HTR-8/SVneo (cell line): ENCODE measurements around the gene OR4F17.
"Not testable (repeated sequence)": the region's sequence is repeated elsewhere in the genome, so short reads cannot be mapped to it uniquely, and the experiment has no call there.

Experiments used
- DNase-seq: peaks from one replicate; pipeline ENCODE4 v3.0.0; 2011; ENCODE audit warnings: low spot score, mixed read lengths; ENCODE audit not compliant: insufficient read length
- FAIRE-seq: peaks from 2 replicates; lab custom pipeline; 2011; peaks lifted over from hg19 to GRCh38; lab: Jason Lieb, UNC

Gene OR4F17

DNA sequence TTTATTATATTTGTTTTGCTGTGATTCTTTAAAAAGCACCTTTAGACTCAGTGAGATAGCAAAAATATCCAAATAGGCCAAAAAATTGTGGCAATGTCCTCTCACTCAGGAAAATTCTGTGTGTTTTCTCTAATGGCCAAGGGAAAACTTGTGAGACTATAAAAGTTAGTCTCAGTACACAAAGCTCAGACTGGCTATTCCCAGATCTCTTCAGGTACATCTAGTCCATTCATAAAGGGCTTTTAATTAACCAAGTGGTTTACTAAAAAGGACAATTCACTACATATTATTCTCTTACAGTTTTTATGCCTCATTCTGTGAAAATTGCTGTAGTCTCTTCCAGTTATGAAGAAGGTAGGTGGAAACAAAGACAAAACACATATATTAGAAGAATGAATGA, at the start of gene OR4F17:
Gene OR4F17, plus strand, starts transcription at position 301 of the 400 bp plus-strand sequence. CDS start 3,575 bp downstream, outside the sequence.
- not testable (repeated sequence) for DNase-seq, FAIRE-seq

DNA sequence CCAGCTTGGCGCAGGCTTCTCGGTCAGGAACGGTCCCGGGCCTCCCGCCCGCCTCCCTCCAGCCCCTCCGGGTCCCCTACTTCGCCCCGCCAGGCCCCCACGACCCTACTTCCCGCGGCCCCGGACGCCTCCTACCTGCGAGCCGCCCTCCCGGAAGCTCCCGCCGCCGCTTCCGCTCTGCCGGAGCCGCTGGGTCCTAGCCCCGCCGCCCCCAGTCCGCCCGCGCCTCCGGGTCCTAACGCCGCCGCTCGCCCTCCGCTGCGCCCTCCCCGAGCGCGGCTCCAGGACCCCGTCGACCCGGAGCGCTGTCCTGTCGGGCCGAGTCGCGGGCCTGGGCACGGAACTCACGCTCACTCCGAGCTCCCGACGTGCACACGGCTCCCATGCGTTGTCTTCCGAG, 36.1 kb upstream of the OR4F17 start:
- DNase-seq, FAIRE-seq: not testable (repeated sequence)

- FAIRE-seq: not testable (repeated sequence)
These were observed 24.0 kb upstream of the OR4F17 start for GRCh38 chr19:82864-83263.

DNA sequence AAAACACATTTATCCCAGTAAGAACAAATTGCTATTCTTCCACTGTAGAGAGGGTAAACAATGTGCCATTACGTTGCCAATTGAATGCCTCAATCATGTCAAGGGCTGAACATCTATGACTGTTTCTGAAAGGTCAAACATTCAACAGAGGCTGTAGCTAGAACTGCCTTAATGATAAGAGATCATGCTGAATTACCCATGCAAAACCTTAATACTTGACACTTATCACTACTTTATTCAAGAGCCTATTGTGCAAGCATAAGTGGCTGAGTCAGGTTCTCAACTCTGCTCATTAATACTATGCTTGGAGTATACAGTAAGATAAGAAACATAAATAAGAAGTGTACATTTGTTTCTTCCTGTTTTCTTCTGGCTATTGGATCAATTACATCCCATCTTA, 23.3 kb upstream of the OR4F17 start:
- DNase-seq, FAIRE-seq: not testable (repeated sequence)

More at GRCh38 chr19:82864-83263, 24.0 kb upstream of the OR4F17 start:
- not testable (repeated sequence) for DNase-seq

GRCh38 chr19:90678-91077, 16.2 kb upstream of the OR4F17 start:
- not testable (repeated sequence) for FAIRE-seq, DNase-seq

DNA sequence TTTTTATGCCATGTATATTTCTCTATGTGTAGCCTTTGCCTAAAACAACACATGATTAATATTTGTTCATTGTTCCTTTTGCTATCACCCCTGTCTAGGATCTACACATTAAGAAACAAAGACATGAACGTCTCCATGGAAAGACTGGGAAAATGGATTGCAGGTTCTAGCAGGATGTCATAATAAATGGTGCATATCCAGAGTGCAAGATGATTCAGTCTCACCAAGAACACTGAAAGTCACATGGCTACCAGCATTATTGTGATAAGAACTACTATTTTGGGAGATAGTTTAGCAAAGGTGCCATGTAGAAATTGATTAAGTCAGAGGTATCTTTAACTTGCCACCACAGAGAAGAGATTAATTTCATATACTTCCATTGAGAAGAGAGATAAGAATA, 12.1 kb upstream of the OR4F17 start:
- DNase-seq, FAIRE-seq: not testable (repeated sequence)

- FAIRE-seq: not testable (repeated sequence)
These were observed 9.3 kb upstream of the OR4F17 start for GRCh38 chr19:97647-98046.

GRCh38 chr19:120443-121140, 13.7 kb downstream of the OR4F17 start:
- DNase-seq, FAIRE-seq: not testable (repeated sequence)

More at GRCh38 chr19:97647-98046, 9.3 kb upstream of the OR4F17 start:
- DNase-seq: not testable (repeated sequence)
